Activated CD8-positive, alpha-beta T cell treated with anti-CD3 and anti-CD28 coated beads for 36 hours (primary cell): ENCODE measurements around the gene PGC. TPM values are rescaled to one million over a fixed set of nuclear protein-coding genes. Genes with fewer than 3 reads are reported as not detected.

Experiments
- ATAC-seq: fragments of 200-7000 bp; cut with Tn5 transposase; one replicate; pipeline ENCODE4 v1.10.0; 2021; ENCODE audit warnings: mild to moderate bottlenecking, moderate library complexity
- CTCF ChIA-PET: fragments of 350-600 bp; sonication (Branson Sonifier 250); formaldehyde crosslinking; loops from one replicate; lab custom pipeline; 2021; ENCODE audit warnings: antibody characterized with exemption; lab: Charles Lee
- POLR2A ChIA-PET: fragments of 350-600 bp; sonication (Branson Sonifier 250); formaldehyde crosslinking; loops from one replicate; lab custom pipeline; 2021; ENCODE audit warnings: antibody characterized with exemption; lab: Charles Lee
- DNase-seq: peaks from one replicate; pipeline ENCODE4 v3.0.0-alpha.2; 2020
- H3K27ac Mint-ChIP-seq: one replicate; pipeline ENCODE4 v1.8.0; 2021; ENCODE audit warnings: mild to moderate bottlenecking, mixed read lengths
- H3K27me3 Mint-ChIP-seq: one replicate; pipeline ENCODE4 v1.8.0; 2021; ENCODE audit warnings: mixed read lengths
- H3K36me3 Mint-ChIP-seq: one replicate; pipeline ENCODE4 v1.8.0; 2021; ENCODE audit warnings: low read depth, mixed read lengths
- H3K4me1 Mint-ChIP-seq: one replicate; pipeline ENCODE4 v1.8.0; 2021; ENCODE audit warnings: low read depth, mixed read lengths
- H3K4me3 Mint-ChIP-seq: one replicate; pipeline ENCODE4 v1.8.0; 2021; ENCODE audit warnings: mild to moderate bottlenecking, moderate library complexity, mixed read lengths
- H3K9me3 Mint-ChIP-seq: one replicate; pipeline ENCODE4 v1.8.0; 2021; ENCODE audit warnings: mixed read lengths
- intact Hi-C: fragments of 100-400 bp; cut with micrococcal nuclease; formaldehyde crosslinking; loops from one replicate; pipeline ENCODE4 v1.10.0; 2022
- total RNA-seq, 2 experiments: library from RNA; stranded (reverse); gene quantifications; one replicate each; pipeline ENCODE4 v1.2.3, GENCODE V29; 2021
- TF ChIP-seq, protein P1 (sequence below): fragments of 200-600 bp; IDR thresholded peaks from one replicate; pipeline ENCODE4 v1.8.0; 2022; ENCODE audit warnings: antibody characterized with exemption, mild to moderate bottlenecking

PGC gene
- total RNA-seq, 2 experiments from 2014 or later: not detected

DNA sequence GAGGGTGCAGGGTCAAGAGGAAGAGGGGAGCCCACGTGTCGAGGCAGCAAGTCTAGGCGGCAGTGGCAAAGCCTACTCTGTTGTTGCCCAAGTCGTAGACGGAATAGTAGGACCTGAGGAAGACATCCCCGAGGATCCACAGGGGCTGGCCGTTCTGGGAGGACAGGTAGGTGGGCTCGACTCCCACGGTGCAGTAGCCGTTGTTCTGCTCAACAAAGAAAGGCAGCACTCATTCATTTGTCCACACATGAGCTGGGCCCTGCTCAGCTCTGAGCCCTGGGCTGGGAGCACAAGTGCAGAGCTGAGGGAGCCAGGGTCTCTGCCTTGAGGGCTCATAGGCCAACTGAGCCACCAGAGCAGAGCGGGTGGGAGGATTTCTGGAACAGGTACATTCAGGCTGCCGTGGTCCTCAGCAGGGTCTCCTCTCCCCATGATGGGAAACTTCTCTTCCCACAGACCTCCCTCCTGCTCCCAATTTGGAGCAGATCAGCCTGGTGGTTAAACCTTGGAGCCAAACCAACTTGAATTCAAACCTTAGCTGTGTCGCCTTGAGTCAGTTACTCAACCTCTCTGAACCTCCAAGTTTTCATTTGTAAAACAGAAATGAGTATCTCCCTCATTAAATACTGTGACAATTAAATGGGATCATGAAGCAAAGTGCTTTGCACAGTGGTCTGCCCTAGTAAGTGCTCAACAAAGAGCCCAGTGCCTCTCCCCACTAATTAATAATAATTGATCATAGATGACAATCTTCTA is 10.2 kb downstream of the PGC start:
- no peak overlapping the region for H3K27ac Mint-ChIP-seq
- no peaks in the 10 kb centered on the region for H3K36me3 Mint-ChIP-seq
- no peaks in the 10 kb centered on the region for H3K27me3 Mint-ChIP-seq
- ChIA-PET CTCF (interaction anchor here (1.4 to 2.1 kb wide), 3 partner anchors 14 to 49 kb away, joined by 3 to 5 read pairs (median 5); no protein-coding TSS in a partner anchor), POLR2A (no interaction called here)
- intact Hi-C loops: no loop called here
- DNase-seq: no peak
- peaks cover 16% of the 10 kb centered on the region for H3K4me1 Mint-ChIP-seq
- H3K4me3 Mint-ChIP-seq: no peak overlapping the region
- TF ChIP-seq, protein P1, sequence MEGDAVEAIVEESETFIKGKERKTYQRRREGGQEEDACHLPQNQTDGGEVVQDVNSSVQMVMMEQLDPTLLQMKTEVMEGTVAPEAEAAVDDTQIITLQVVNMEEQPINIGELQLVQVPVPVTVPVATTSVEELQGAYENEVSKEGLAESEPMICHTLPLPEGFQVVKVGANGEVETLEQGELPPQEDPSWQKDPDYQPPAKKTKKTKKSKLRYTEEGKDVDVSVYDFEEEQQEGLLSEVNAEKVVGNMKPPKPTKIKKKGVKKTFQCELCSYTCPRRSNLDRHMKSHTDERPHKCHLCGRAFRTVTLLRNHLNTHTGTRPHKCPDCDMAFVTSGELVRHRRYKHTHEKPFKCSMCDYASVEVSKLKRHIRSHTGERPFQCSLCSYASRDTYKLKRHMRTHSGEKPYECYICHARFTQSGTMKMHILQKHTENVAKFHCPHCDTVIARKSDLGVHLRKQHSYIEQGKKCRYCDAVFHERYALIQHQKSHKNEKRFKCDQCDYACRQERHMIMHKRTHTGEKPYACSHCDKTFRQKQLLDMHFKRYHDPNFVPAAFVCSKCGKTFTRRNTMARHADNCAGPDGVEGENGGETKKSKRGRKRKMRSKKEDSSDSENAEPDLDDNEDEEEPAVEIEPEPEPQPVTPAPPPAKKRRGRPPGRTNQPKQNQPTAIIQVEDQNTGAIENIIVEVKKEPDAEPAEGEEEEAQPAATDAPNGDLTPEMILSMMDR: no peak
- no peaks in the 10 kb centered on the region for H3K9me3 Mint-ChIP-seq
- no peak for ATAC-seq

DNA sequence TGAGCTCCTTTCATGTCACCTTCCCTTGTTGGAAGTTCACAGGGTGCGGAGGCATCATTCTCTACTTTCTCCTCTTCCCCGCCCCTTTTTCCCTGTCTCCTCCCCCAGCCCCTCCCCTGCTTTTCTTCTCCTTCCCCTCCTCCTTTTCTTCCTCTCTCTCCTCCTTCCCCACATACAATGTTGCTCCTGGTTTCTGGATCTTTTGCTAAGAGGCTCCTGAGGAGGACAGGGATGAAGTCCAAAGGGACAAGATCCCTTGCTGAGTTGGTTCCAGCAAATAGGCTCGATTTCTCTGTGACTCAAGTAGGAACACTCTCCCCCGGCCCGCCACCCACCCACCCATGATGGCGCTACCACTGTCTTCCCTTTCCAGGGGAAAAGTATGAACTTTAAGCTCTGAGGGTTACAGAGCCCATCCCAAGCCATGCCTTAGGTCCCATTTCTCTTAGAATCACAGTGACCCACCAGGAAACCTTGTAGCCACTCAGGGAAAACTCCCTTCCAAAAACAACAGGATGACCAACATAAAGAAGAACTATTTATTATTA is 10.9 kb downstream of the PGC start:
- no peak overlapping the region for H3K4me3 Mint-ChIP-seq
- no peak overlapping the region for H3K27ac Mint-ChIP-seq
- H3K36me3 Mint-ChIP-seq: no peaks in the 10 kb centered on the region
- CTCF ChIA-PET: interaction anchor here (0.7 to 3.7 kb wide), 4 partner anchors 20 to 53 kb away, joined by 3 to 29 read pairs (median 3); no protein-coding TSS in a partner anchor
- no peaks in the 10 kb centered on the region for H3K27me3 Mint-ChIP-seq
- no peaks in the 10 kb centered on the region for H3K9me3 Mint-ChIP-seq
- DNase-seq (no peak), ATAC-seq (no peak)
- TF ChIP-seq, protein P1: no peak
- H3K4me1 Mint-ChIP-seq: peaks cover 20% of the 10 kb centered on the region
- POLR2A ChIA-PET: interaction anchor here (0.8 to 1.0 kb wide), 2 partner anchors 16 to 183 kb away, joined by 3 read pairs; no protein-coding TSS in a partner anchor
- intact Hi-C loops: no loop called here

DNA sequence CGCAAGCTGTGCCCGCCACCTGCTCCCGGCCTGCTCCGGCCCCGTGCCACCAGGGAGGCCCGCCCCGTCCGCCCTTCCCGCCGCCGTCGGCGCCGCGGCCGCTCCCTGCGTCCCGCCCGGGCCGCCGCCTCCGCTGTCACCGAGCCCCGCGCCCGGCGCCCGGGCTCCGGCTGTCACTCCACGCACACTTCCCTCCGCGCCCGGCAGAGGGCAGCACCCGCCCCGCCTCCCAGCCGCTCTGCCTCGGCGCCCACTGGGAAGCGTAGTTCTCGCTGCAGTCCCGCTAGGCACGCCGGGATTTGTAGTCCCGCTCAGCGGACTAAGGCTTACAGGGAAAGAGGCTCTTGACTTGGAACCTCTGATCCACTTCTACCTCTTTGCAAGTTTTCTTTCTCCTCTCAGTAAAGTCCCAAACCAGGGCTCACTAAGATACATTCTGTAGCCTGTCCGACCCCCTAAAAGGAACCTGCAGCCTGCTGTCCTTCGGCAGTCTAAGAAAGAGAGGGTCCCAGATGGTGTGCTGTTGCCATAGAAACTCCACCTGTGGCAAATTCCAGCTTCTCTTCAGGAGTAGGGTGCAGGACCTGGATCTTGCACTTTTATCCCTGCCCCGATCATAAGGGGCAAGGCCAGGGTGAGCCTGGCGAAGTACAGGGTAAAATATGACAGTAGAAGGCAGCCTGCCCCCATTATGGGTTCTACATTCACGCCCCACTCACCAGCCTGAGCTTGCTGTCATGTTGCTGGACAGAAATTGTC is 11.6 kb downstream of the PGC start, which contains the start of gene TFEB:
Gene TFEB (minus strand): TSS at position 182 of the 759 bp plus-strand sequence. CDS start 44,395 bp downstream, outside the sequence.
- H3K36me3 Mint-ChIP-seq: no peaks in the 10 kb centered on the region
- TF ChIP-seq, protein P1: peak; percentile 77
- no peaks in the 10 kb centered on the region for H3K27me3 Mint-ChIP-seq
- ATAC-seq: peak; percentile 74
- H3K9me3 Mint-ChIP-seq: no peaks in the 10 kb centered on the region
- DNase-seq: peak; percentile 96
- ChIA-PET CTCF (interaction anchor here (0.7 to 3.7 kb wide), 8 partner anchors 19 to 812 kb away, joined by 3 to 29 read pairs (median 4); partner anchors contain the start of genes PRICKLE4 and TOMM6), POLR2A (interaction anchor here (0.6 to 1.3 kb wide), 5 partner anchors 15 to 742 kb away, joined by 3 to 5 read pairs (median 3); partner anchors contain the start of gene TOMM6)
- intact Hi-C loops: no loop called here
- peaks cover 26% of the 10 kb centered on the region for H3K4me1 Mint-ChIP-seq
- H3K27ac Mint-ChIP-seq: no peak within 1 kb of the TSS
- H3K4me3 Mint-ChIP-seq: peak within 1 kb of the TSS; percentile 84

DNA sequence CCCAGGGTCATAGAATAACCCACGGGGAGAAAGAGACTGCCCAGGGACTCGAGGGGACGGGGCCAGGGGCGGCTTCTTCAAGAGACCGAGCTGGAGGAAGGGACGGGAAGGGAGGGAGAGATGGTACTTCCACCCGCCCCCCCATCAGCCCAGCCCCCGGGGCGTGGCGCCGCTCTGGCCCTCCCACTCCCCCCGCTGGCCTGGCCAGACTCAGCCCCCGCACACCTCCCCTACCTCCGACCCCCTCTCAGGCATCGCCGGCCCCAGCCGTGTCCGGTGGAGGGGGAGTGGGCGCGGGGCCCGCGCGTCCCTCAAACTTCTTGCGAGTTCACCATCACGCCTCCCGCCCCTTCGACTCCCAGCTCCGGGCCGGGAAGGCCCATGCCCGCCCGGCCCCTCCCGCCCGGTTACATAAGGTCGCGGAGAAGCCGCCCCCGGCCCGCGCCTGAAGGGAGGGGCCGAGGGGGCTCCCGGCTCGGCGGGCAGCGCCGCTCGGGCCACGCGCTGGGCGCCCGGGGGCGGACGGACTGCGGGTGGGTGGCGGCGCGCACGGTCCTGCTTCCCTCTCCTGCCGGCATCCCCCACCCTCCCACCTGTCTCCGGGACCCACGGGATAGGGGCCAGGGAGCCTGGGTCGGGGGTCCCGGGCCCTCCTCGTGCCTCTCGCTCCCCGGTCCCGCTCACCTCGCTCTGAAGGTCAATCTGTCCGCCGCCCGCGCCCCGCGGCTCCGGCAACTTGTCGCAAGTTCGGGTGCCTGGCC is 12.4 kb downstream of the PGC start:
- H3K9me3 Mint-ChIP-seq: no peaks in the 10 kb centered on the region
- no peaks in the 10 kb centered on the region for H3K36me3 Mint-ChIP-seq
- POLR2A ChIA-PET: interaction anchor here (0.6 to 2.0 kb wide), 7 partner anchors 14 to 1009 kb away, joined by 3 to 7 read pairs (median 3); partner anchors contain the start of gene TOMM6
- intact Hi-C loops: no loop called here
- peak; percentile 74 for DNase-seq
- TF ChIP-seq, protein P1: no peak
- H3K27me3 Mint-ChIP-seq: no peaks in the 10 kb centered on the region
- ATAC-seq: peak; percentile 37
- peak overlapping the region; percentile 84 for H3K4me3 Mint-ChIP-seq
- H3K27ac Mint-ChIP-seq: no peak overlapping the region
- CTCF ChIA-PET: interaction anchor here (1.1 to 3.7 kb wide), 10 partner anchors 13 to 813 kb away, joined by 3 to 29 read pairs (median 6); partner anchors contain the start of genes PRICKLE4 and TOMM6
- H3K4me1 Mint-ChIP-seq: peaks cover 33% of the 10 kb centered on the region
